ENCODE measurements around the gene GPC3. TPM values are rescaled to one million over a fixed set of nuclear protein-coding genes. Genes with fewer than 3 reads are reported as not detected.
"Not testable (repeated sequence)": the region's sequence is repeated elsewhere in the genome, so short reads cannot be mapped to it uniquely, and the experiment has no call there.

The GPC3 gene
- total RNA-seq, 4 donors from 2014 or later = 8.4 to 28.2 (median 20.4) TPM

DNA sequence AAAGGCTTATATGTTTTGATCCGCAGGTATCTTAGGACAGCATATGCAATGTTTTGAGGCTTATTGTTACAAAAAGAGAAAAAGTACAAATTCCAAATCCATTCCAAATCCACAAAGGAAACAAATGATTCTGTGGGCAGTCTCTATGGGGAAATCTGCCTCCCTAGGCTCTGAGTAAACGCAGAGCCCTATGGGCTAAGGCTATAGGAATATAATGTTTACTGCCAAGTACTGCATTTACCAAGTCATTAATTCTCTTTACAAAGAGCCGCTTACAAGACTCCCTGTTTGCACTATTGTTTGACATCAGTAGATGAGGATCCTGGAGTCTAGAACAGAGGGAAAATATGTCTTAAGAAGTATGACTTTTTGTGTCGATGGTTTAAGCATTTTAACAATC lies 357.7 kb downstream of the GPC3 start:
- WGBS, 2 donors = 81 to 86% methylated on average over 4 of the region's 4 CpGs
- no peaks in the 10 kb centered on the region for H3K36me3 ChIP-seq
- no peak for DNase-seq
- TF ChIP-seq POLR2A (IDR thresholded peaks at IDR 0.05) = no peak
- TF ChIP-seq, protein P1, sequence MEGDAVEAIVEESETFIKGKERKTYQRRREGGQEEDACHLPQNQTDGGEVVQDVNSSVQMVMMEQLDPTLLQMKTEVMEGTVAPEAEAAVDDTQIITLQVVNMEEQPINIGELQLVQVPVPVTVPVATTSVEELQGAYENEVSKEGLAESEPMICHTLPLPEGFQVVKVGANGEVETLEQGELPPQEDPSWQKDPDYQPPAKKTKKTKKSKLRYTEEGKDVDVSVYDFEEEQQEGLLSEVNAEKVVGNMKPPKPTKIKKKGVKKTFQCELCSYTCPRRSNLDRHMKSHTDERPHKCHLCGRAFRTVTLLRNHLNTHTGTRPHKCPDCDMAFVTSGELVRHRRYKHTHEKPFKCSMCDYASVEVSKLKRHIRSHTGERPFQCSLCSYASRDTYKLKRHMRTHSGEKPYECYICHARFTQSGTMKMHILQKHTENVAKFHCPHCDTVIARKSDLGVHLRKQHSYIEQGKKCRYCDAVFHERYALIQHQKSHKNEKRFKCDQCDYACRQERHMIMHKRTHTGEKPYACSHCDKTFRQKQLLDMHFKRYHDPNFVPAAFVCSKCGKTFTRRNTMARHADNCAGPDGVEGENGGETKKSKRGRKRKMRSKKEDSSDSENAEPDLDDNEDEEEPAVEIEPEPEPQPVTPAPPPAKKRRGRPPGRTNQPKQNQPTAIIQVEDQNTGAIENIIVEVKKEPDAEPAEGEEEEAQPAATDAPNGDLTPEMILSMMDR (IDR thresholded peaks at IDR 0.05) = no peak
- H3K4me1 ChIP-seq = no peaks in the 10 kb centered on the region
- no peaks in the 10 kb centered on the region for H3K9me3 ChIP-seq
- H3K4me3 ChIP-seq (replicated peaks in 1 of 3) = no peak overlapping the region
- intact Hi-C loops (cut with DNase I) = no loop called here
- H3K27ac ChIP-seq = no peak overlapping the region
- no peaks in the 10 kb centered on the region for H3K27me3 ChIP-seq

DNA sequence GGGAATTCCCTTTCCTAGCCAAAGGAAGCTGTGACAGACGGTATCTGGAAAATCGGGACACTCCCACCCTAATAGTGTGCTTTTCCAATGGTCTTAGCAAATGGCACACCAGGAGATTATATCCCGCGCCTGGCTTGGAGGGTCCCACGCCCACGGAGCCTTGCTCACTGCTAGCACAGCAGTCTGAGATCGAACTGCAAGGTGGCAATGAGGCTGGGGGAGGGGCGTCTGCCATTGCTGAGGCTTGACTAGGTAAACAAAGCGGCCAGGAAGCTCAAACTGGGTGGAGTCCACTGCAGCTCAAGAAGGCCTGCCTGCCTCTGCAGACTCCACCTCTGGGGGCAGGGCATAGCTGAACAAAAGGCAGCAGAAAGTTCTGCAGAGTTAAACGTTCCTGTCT lies 364.0 kb downstream of the GPC3 start:
- H3K4me3 ChIP-seq (replicated peaks in 1 of 3); H3K27me3 ChIP-seq; H3K36me3 ChIP-seq; intact Hi-C loops (cut with DNase I); DNase-seq; H3K27ac ChIP-seq; H3K4me1 ChIP-seq; H3K9me3 ChIP-seq: not testable (repeated sequence)
- 93 to 98% methylated on average over 7 of the region's 10 CpGs for WGBS, 2 donors

DNA sequence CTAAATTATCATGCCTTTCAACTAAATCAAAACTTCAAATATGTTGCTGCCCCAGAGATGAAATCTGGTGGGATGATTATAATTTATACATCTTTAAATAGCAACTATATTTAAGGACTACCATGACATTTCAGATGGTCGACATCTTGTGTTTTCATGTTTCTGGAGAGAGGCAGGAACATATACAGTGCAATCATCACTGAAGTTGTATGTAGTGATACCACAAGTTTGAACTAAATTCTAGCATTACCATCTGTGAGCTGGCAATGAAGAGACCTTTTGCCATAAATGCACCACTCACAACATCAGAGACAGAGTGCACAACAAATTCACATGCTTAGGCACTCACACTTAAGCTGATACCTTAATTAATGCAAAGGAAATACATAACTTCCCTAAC lies 373.7 kb downstream of the GPC3 start:
- Histone ChIP-seq H3K9me3 (no peaks in the 10 kb centered on the region), H3K4me1 (peaks cover 6 to 7% of the 10 kb centered on the region in 2 donors), H3K36me3 (no peaks in the 10 kb centered on the region), H3K27me3 (no peaks in the 10 kb centered on the region), H3K4me3 (replicated peaks in 1 of 3) (no peak overlapping the region), H3K27ac (no peak overlapping the region)
- intact Hi-C loops (cut with DNase I) = no loop called here
- 79 to 93% methylated on average over 1 of the region's 1 CpG for WGBS, 2 donors
- TF ChIP-seq POLR2A (IDR thresholded peaks at IDR 0.05) = no peak
- TF ChIP-seq, protein P1 (IDR thresholded peaks at IDR 0.05) = no peak
- no peak for DNase-seq

DNA sequence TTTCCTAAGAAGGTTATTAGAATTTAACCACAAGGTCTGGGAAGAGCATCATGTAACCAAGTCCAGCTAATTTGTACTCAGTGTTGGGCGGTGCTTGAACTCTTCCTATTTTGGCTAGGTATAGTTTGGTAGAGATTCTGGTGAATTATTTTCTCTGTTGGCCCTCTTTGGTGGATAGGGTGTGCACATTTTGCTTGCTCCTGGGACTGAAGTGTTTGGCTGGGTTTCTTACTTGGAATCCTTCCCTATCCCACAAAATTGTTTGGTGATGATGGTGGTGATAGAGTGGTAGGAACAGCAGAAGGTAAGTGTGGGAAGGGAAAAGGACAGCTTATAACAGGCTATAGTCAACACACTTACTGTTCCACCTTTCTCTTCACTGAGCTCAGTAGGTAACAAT lies 375.3 kb downstream of the GPC3 start:
- Histone ChIP-seq H3K36me3 (no peaks in the 10 kb centered on the region), H3K4me3 (replicated peaks in 1 of 3) (no peak overlapping the region), H3K4me1 (peaks cover 6 to 7% of the 10 kb centered on the region in 2 donors), H3K27ac (no peak overlapping the region), H3K27me3 (no peaks in the 10 kb centered on the region), H3K9me3 (no peaks in the 10 kb centered on the region)
- TF ChIP-seq, protein P1 (IDR thresholded peaks at IDR 0.05) = no peak
- TF ChIP-seq POLR2A (IDR thresholded peaks at IDR 0.05) = no peak
- WGBS, 2 donors = 77 to 90% methylated on average over 1 of the region's 1 CpG
- DNase-seq = no peak
- intact Hi-C loops (cut with DNase I) = no loop called here

DNA sequence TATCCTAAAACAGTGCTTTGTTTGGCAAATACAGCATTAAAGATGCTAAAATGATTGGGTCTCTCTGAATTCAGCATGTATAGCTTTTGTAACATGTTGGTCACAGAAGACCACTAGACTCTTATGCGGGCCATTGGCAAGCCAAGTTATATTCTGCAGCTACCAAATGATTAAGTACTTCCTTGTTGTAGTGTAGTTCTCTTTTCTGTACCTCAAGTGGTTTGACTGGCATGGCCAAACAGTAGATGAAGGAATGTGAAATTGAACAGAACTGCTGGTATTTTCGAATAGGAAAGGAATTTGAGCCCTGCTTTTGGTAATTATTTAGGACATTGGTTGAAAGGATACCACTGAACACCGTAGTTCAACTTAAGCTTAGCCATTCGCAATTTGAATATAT lies 376.2 kb downstream of the GPC3 start:
- intact Hi-C loops (cut with DNase I) = no loop called here
- no peak overlapping the region for H3K4me3 ChIP-seq (replicated peaks in 1 of 3)
- H3K9me3 ChIP-seq = no peaks in the 10 kb centered on the region
- peaks cover 6 to 7% of the 10 kb centered on the region in 2 donors for H3K4me1 ChIP-seq
- H3K27ac ChIP-seq = no peak overlapping the region
- DNase-seq = no peak
- H3K36me3 ChIP-seq = no peaks in the 10 kb centered on the region
- WGBS, 2 donors = 61 to 73% methylated on average over 4 of the region's 4 CpGs
- H3K27me3 ChIP-seq = no peaks in the 10 kb centered on the region
- TF ChIP-seq, protein P1 (IDR thresholded peaks at IDR 0.05) = no peak
- TF ChIP-seq POLR2A (IDR thresholded peaks at IDR 0.05) = no peak

DNA sequence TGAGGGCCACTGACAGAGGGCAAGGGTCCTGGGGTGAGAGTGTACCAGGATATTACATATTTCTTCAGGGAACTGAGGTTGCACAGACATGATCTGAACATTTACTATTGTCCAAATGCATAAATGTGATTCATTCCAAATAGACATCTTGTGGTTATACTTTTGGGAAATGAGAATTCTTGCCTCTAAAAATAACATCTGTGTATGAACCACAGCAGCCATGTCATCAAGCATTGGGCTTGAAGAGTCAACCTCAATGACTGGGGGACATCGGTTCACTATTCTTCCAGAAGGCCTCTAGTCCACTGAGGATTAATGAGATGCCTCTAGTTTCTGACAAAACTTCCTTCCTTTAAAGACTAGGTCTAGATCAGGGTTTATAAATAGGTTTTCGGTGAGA lies 377.0 kb downstream of the GPC3 start:
- Histone ChIP-seq H3K36me3 (no peaks in the 10 kb centered on the region), H3K4me1 (peaks cover 6 to 7% of the 10 kb centered on the region in 2 donors), H3K27ac (no peak overlapping the region), H3K4me3 (replicated peaks in 1 of 3) (no peak overlapping the region), H3K27me3 (no peaks in the 10 kb centered on the region), H3K9me3 (no peaks in the 10 kb centered on the region)
- 70% methylated on average over 2 of the region's 2 CpGs for WGBS, 2 donors
- intact Hi-C loops (cut with DNase I) = no loop called here
- TF ChIP-seq POLR2A (IDR thresholded peaks at IDR 0.05) = no peak
- TF ChIP-seq, protein P1 (IDR thresholded peaks at IDR 0.05) = no peak
- no peak for DNase-seq

Measured in thyroid gland (tissue), 4 donors.